H9 (cell line): ENCODE data around the gene HLA-DOA. TPM values are rescaled to one million over a fixed set of nuclear protein-coding genes. Genes with fewer than 3 reads are reported as not detected.
A peak's percentile ranks its signal among the peaks of the same experiment; 100 is the strongest.

Source experiments
- DNase-seq: peaks from one replicate; pipeline ENCODE4 v3.0.0-alpha.2; 2017
- H2AFZ ChIP-seq: one replicate; pipeline ENCODE4 v1.6.1; 2013; ENCODE audit warnings: mild to moderate bottlenecking, low read length, control low read depth, moderate library complexity
- H2AK5ac ChIP-seq: 2 replicates; pipeline ENCODE4 v1.6.1; 2013; ENCODE audit warnings: low read length, control low read depth, mixed read lengths; ENCODE audit not compliant: insufficient read length
- H2BK120ac ChIP-seq: one replicate; pipeline ENCODE4 v1.6.1; 2013; ENCODE audit warnings: low read depth, mild to moderate bottlenecking, low read length, control low read depth, inconsistent platforms; ENCODE audit not compliant: poor library complexity, severe bottlenecking
- H2BK12ac ChIP-seq: 2 replicates; pipeline ENCODE4 v1.6.1; 2013; ENCODE audit warnings: low read length, control low read depth, mixed read lengths, low read depth; ENCODE audit not compliant: insufficient read length
- H2BK15ac ChIP-seq: 2 replicates; pipeline ENCODE4 v1.6.1; 2013; ENCODE audit warnings: low read depth, low read length, control low read depth
- H2BK20ac ChIP-seq: one replicate; pipeline ENCODE4 v1.6.1; 2013; ENCODE audit warnings: low read depth, mild to moderate bottlenecking, low read length, control low read depth, inconsistent platforms; ENCODE audit not compliant: poor library complexity, severe bottlenecking
- H2BK5ac ChIP-seq: 2 replicates; pipeline ENCODE4 v1.6.1; 2013; ENCODE audit warnings: low read length, control low read depth, mixed read lengths; ENCODE audit not compliant: insufficient read length
- H3K14ac ChIP-seq: 2 replicates; pipeline ENCODE4 v1.6.1; 2013; ENCODE audit warnings: low read length, control low read depth; ENCODE audit not compliant: insufficient read depth
- H3K18ac ChIP-seq: 2 replicates; pipeline ENCODE4 v1.6.1; 2013; ENCODE audit warnings: low read depth, mild to moderate bottlenecking, mixed read lengths, low read length, control low read depth; ENCODE audit not compliant: insufficient read length
- H3K23ac ChIP-seq: 2 replicates; pipeline ENCODE4 v1.6.1; 2013; ENCODE audit warnings: low read length, control low read depth, mixed read lengths, low read depth; ENCODE audit not compliant: insufficient read length
- H3K23me2 ChIP-seq: 2 replicates; pipeline ENCODE4 v1.6.1; 2013; ENCODE audit warnings: low read depth, mild to moderate bottlenecking, mixed read lengths, low read length, control low read depth; ENCODE audit not compliant: insufficient read length, poor library complexity, severe bottlenecking
- H3K27ac ChIP-seq: 2 replicates; pipeline ENCODE4 v1.5.1; 2013; ENCODE audit warnings: low read length, control low read depth, mixed read lengths, low read depth; ENCODE audit not compliant: insufficient read length
- H3K27me3 ChIP-seq: 2 replicates; pipeline ENCODE4 v1.6.1; 2013; ENCODE audit warnings: low read length, control low read depth, inconsistent platforms; ENCODE audit not compliant: insufficient read depth
- H3K4ac ChIP-seq: 2 replicates; pipeline ENCODE4 v1.6.1; 2013; ENCODE audit warnings: low read depth, mild to moderate bottlenecking, control low read depth, inconsistent platforms, low read length, moderate library complexity
- H3K4me1 ChIP-seq: 2 replicates; pipeline ENCODE4 v1.6.1; 2013; ENCODE audit warnings: low read length, control low read depth, inconsistent platforms; ENCODE audit not compliant: insufficient read depth
- H3K4me2 ChIP-seq: 2 replicates; pipeline ENCODE4 v1.6.1; 2013; ENCODE audit warnings: low read length, control low read depth, mixed read lengths; ENCODE audit not compliant: insufficient read length, insufficient read depth
- H3K56ac ChIP-seq: 2 replicates; pipeline ENCODE4 v1.6.1; 2013; ENCODE audit warnings: low read depth, mild to moderate bottlenecking, mixed read lengths, low read length, control low read depth; ENCODE audit not compliant: insufficient read length
- H3K79me1 ChIP-seq: 2 replicates; pipeline ENCODE4 v1.6.1; 2013; ENCODE audit warnings: low read depth, mild to moderate bottlenecking, moderate library complexity, low read length, control low read depth, inconsistent platforms; ENCODE audit not compliant: insufficient read depth, poor library complexity, severe bottlenecking
- H3K79me2 ChIP-seq: 2 replicates; pipeline ENCODE4 v1.6.1; 2013; ENCODE audit warnings: low read length, control low read depth, inconsistent platforms; ENCODE audit not compliant: insufficient read depth
- H3K9ac ChIP-seq: 2 replicates; pipeline ENCODE4 v1.6.1; 2013; ENCODE audit warnings: low read length, control low read depth, mixed read lengths; ENCODE audit not compliant: insufficient read length; ENCODE audit errors: extremely low read depth
- H3K9me3 ChIP-seq: one replicate; pipeline ENCODE4 v1.6.1; 2013; ENCODE audit warnings: low read depth, low read length, inconsistent platforms; ENCODE audit not compliant: control insufficient read depth
- H3T11ph ChIP-seq: one replicate; pipeline ENCODE4 v1.6.1; 2013; ENCODE audit warnings: mild to moderate bottlenecking, low read length, control low read depth, inconsistent platforms
- H4K20me1 ChIP-seq: one replicate; pipeline ENCODE4 v1.6.1; 2013; ENCODE audit not compliant: control insufficient read depth, insufficient read length, insufficient read depth
- H4K5ac ChIP-seq: 2 replicates; pipeline ENCODE4 v1.6.1; 2013; ENCODE audit warnings: low read depth, mild to moderate bottlenecking, mixed read lengths, low read length, control low read depth; ENCODE audit not compliant: insufficient read length
- H4K8ac ChIP-seq: replicated peaks from 2 replicates; pipeline ENCODE4 v1.6.1; 2013; ENCODE audit warnings: low read length, control low read depth, mixed read lengths, low read depth; ENCODE audit not compliant: insufficient read length
- H4K91ac ChIP-seq: 2 replicates; pipeline ENCODE4 v1.6.1; 2013; ENCODE audit warnings: low read depth, mild to moderate bottlenecking, moderate library complexity, mixed read lengths, low read length, control low read depth; ENCODE audit not compliant: insufficient read length
- H3K27ac Mint-ChIP-seq, 3 experiments: 2 replicates in 2 of 3; 3 replicates in 1 of 3; pipeline ENCODE4 v1.8.0; 2020 to 2021; ENCODE audit warnings: mixed read lengths in 3 of 3, mild to moderate bottlenecking in 1 of 3, moderate library complexity in 1 of 3
- H3K27me3 Mint-ChIP-seq: 2 replicates; pipeline ENCODE4 v1.8.0; 2021; ENCODE audit warnings: low read depth, mild to moderate bottlenecking, moderate library complexity, mixed read lengths
- H3K36me3 Mint-ChIP-seq, 3 experiments: 2 replicates in 2 of 3; 3 replicates in 1 of 3; pipeline ENCODE4 v1.8.0; 2020 to 2021; ENCODE audit warnings: low read depth in 3 of 3, mixed read lengths in 3 of 3; ENCODE audit not compliant: insufficient read depth in 1 of 3
- H3K4me1 Mint-ChIP-seq, 2 experiments: 2 replicates each; pipeline ENCODE4 v1.8.0; 2020; ENCODE audit warnings: mixed read lengths in 2 of 2
- H3K4me3 Mint-ChIP-seq, 2 experiments: 2 replicates in 1 of 2; 3 replicates in 1 of 2; pipeline ENCODE4 v1.8.0; 2020 to 2021; ENCODE audit warnings: mild to moderate bottlenecking in 2 of 2, mixed read lengths in 2 of 2, moderate library complexity in 1 of 2
- H3K9me3 Mint-ChIP-seq, 2 experiments: 2 replicates in 1 of 2; 3 replicates in 1 of 2; pipeline ENCODE4 v1.8.0; 2020; ENCODE audit warnings: mild to moderate bottlenecking in 2 of 2, mixed read lengths in 2 of 2, moderate library complexity in 1 of 2
- CTCF ChIP-seq: fragments of 200-600 bp; sonication (generic); conservative IDR thresholded peaks from 3 replicates; pipeline ENCODE4 v1.8.0; 2021; ENCODE audit warnings: antibody characterized with exemption, mild to moderate bottlenecking
- WGBS: extraction: QIAGEN DNeasy Blood & Tissue Kit; methylation state at CpG from one replicate; pipeline ENCODE4 v1.1.7; 2013; ENCODE audit warnings: missing lambda C conversion rate, low lambda C conversion rate, mixed read lengths; ENCODE audit not compliant: insufficient read length; ENCODE audit errors: extremely low coverage; 5-methylcytosine and 5-hydroxymethylcytosine counted together
- total RNA-seq: library from RNA; stranded (reverse); gene quantifications from 2 replicates; pipeline ENCODE4 v1.2.1, GENCODE V29; 2021

HLA-DOA gene
- total RNA-seq, 1 experiment from 2014 or later = 15.6 TPM

- no peak overlapping the region for H3T11ph ChIP-seq
- H2AK5ac ChIP-seq = no peak overlapping the region
- H3K4me1 ChIP-seq = peaks cover 2% of the 10 kb centered on the region
- no peak overlapping the region for H2BK120ac ChIP-seq
- H3K27me3 ChIP-seq = no peaks in the 10 kb centered on the region
- no peak overlapping the region for H2BK20ac ChIP-seq
- H3K9me3 ChIP-seq = no peaks in the 10 kb centered on the region
- peaks cover 2% of the 10 kb centered on the region; the same call in 1 of the 2 replicates for H3K27me3 Mint-ChIP-seq
- peaks cover 25 to 27% of the 10 kb centered on the region in 2 experiments for H3K4me1 Mint-ChIP-seq
- no peak overlapping the region for H3K4ac ChIP-seq
- no peak overlapping the region for H3K18ac ChIP-seq
- no peak overlapping the region for H3K4me2 ChIP-seq
- no peak overlapping the region for H2AFZ ChIP-seq
- DNase-seq = no peak
- no peaks in the 10 kb centered on the region for H3K23me2 ChIP-seq
- no peak overlapping the region for H2BK12ac ChIP-seq
- H3K23ac ChIP-seq = no peak overlapping the region
- no peak overlapping the region for H3K14ac ChIP-seq
- TF ChIP-seq CTCF = no peak
- no peak overlapping the region for H3K27ac ChIP-seq
- H4K91ac ChIP-seq = no peak overlapping the region
- H4K8ac ChIP-seq = no peak overlapping the region
- WGBS = no CpG with 5 or more reads among the region's 26 CpGs
- H2BK5ac ChIP-seq = no peak overlapping the region
- H2BK15ac ChIP-seq = no peak overlapping the region
- peaks cover 9 to 18% (median 15%) of the 10 kb centered on the region in 3 experiments; a peak in 6 of 7 replicates for H3K36me3 Mint-ChIP-seq
- H3K9ac ChIP-seq = no peak overlapping the region
- H3K79me1 ChIP-seq = no peaks in the 10 kb centered on the region
- H3K27ac Mint-ChIP-seq = no peak overlapping the region
- H3K79me2 ChIP-seq = no peaks in the 10 kb centered on the region
- H3K9me3 Mint-ChIP-seq = no peaks in the 10 kb centered on the region; a peak in 1 of 5 replicates
- no peaks in the 10 kb centered on the region for H4K20me1 ChIP-seq
- H3K4me3 Mint-ChIP-seq = peak overlapping the region; percentile 62 to 80; a peak in 4 of 5 replicates
- H4K5ac ChIP-seq = no peak overlapping the region
- no peak overlapping the region for H3K56ac ChIP-seq
Measured at GRCh38 chr6:33007831-33008400, 1.5 kb downstream of the HLA-DOA start.
